Activated naive CD4-positive, alpha-beta T cell treated with anti-CD3 and anti-CD28 coated beads for 36 hours (primary cell): ENCODE results near the gene RTN4R. TPM values are rescaled to one million over a fixed set of nuclear protein-coding genes. Genes with fewer than 3 reads are reported as not detected.

Experiments
- CTCF ChIA-PET: fragments of 350-600 bp; sonication (Branson Sonifier 250); formaldehyde crosslinking; loops from one replicate; lab custom pipeline; 2021; ENCODE audit warnings: antibody characterized with exemption; lab: Charles Lee
- DNase-seq: peaks from one replicate; pipeline ENCODE4 v3.0.0-alpha.2; 2020
- H3K27ac Mint-ChIP-seq: one replicate; pipeline ENCODE4 v1.8.0; 2021; ENCODE audit warnings: mild to moderate bottlenecking, mixed read lengths
- H3K27me3 Mint-ChIP-seq: one replicate; pipeline ENCODE4 v1.8.0; 2021; ENCODE audit warnings: low read depth, mixed read lengths
- H3K36me3 Mint-ChIP-seq: one replicate; pipeline ENCODE4 v1.8.0; 2021; ENCODE audit warnings: low read depth, mixed read lengths
- H3K4me1 Mint-ChIP-seq: one replicate; pipeline ENCODE4 v1.8.0; 2021; ENCODE audit warnings: low read depth, mixed read lengths
- H3K4me3 Mint-ChIP-seq: one replicate; pipeline ENCODE4 v1.8.0; 2021; ENCODE audit warnings: mild to moderate bottlenecking, moderate library complexity, mixed read lengths
- H3K9me3 Mint-ChIP-seq: one replicate; pipeline ENCODE4 v1.8.0; 2021; ENCODE audit warnings: mixed read lengths
- intact Hi-C: fragments of 100-400 bp; cut with micrococcal nuclease; formaldehyde crosslinking; loops from one replicate; pipeline ENCODE4 v1.15.1; 2023
- total RNA-seq, 2 experiments: library from RNA; stranded (reverse); gene quantifications; one replicate each; pipeline ENCODE4 v1.2.3, GENCODE V29; 2021

RTN4R gene
- total RNA-seq, 2 experiments from 2014 or later, result 2.1 to 2.5 TPM

GRCh38 chr22:20243537-20244249 lies 24.4 kb downstream of the RTN4R start:
- intact Hi-C loops, result no loop called here
- CTCF ChIA-PET, result no interaction called here
- H3K27ac Mint-ChIP-seq, result peak overlapping the region; percentile 79
- DNase-seq, result peak; percentile 83
- H3K4me1 Mint-ChIP-seq, result peaks cover 36% of the 10 kb centered on the region
- H3K4me3 Mint-ChIP-seq, result peak overlapping the region; percentile 57
- no peaks in the 10 kb centered on the region for H3K36me3 Mint-ChIP-seq
- no peaks in the 10 kb centered on the region for H3K9me3 Mint-ChIP-seq
- no peaks in the 10 kb centered on the region for H3K27me3 Mint-ChIP-seq

- Mint-ChIP-seq H3K4me3 (peak overlapping the region; percentile 57), H3K4me1 (peaks cover 37% of the 10 kb centered on the region)
Observed at GRCh38 chr22:20243176-20243536, 25.0 kb downstream of the RTN4R start.

GRCh38 chr22:20242393-20243175 lies 25.5 kb downstream of the RTN4R start:
- Mint-ChIP-seq H3K27ac (no peak overlapping the region), H3K9me3 (no peaks in the 10 kb centered on the region), H3K4me3 (peak overlapping the region; percentile 57), H3K36me3 (no peaks in the 10 kb centered on the region), H3K27me3 (no peaks in the 10 kb centered on the region), H3K4me1 (peaks cover 37% of the 10 kb centered on the region)
- intact Hi-C loops, result no loop called here
- CTCF ChIA-PET, result no interaction called here
- peak; percentile 23 for DNase-seq

More at GRCh38 chr22:20243176-20243536, 25.0 kb downstream of the RTN4R start:
- no peak for DNase-seq
- H3K9me3 Mint-ChIP-seq, result no peaks in the 10 kb centered on the region
- no peaks in the 10 kb centered on the region for H3K36me3 Mint-ChIP-seq
- H3K27ac Mint-ChIP-seq, result peak overlapping the region; percentile 79
- H3K27me3 Mint-ChIP-seq, result no peaks in the 10 kb centered on the region
- intact Hi-C loops, result no loop called here
- CTCF ChIA-PET, result no interaction called here

GRCh38 chr22:20241579-20242392 lies 26.3 kb downstream of the RTN4R start:
- no peaks in the 10 kb centered on the region for H3K36me3 Mint-ChIP-seq
- CTCF ChIA-PET, result no interaction called here
- H3K4me3 Mint-ChIP-seq, result peak overlapping the region; percentile 47
- H3K4me1 Mint-ChIP-seq, result peaks cover 39% of the 10 kb centered on the region
- no peaks in the 10 kb centered on the region for H3K9me3 Mint-ChIP-seq
- H3K27ac Mint-ChIP-seq, result no peak overlapping the region
- intact Hi-C loops, result no loop called here
- DNase-seq, result no peak
- H3K27me3 Mint-ChIP-seq, result no peaks in the 10 kb centered on the region

- Mint-ChIP-seq H3K27me3 (no peaks in the 10 kb centered on the region), H3K9me3 (no peaks in the 10 kb centered on the region), H3K4me1 (peaks cover 40% of the 10 kb centered on the region), H3K27ac (no peak overlapping the region), H3K4me3 (no peak overlapping the region), H3K36me3 (no peaks in the 10 kb centered on the region)
- CTCF ChIA-PET, result no interaction called here
- no peak for DNase-seq
- intact Hi-C loops, result no loop called here
Observed at GRCh38 chr22:20240900-20241299, 27.2 kb downstream of the RTN4R start.

- Mint-ChIP-seq H3K4me1 (peaks cover 35% of the 10 kb centered on the region), H3K9me3 (no peaks in the 10 kb centered on the region), H3K4me3 (no peak overlapping the region), H3K27me3 (no peaks in the 10 kb centered on the region), H3K27ac (no peak overlapping the region), H3K36me3 (no peaks in the 10 kb centered on the region)
- intact Hi-C loops, result no loop called here
- CTCF ChIA-PET, result interaction anchor here (1.0 kb wide), 1 partner anchor 83 kb away, joined by 3 read pairs; no protein-coding TSS in a partner anchor
- no peak for DNase-seq
Observed at GRCh38 chr22:20240447-20240764, 27.7 kb downstream of the RTN4R start.

GRCh38 chr22:20239676-20240446 lies 28.3 kb downstream of the RTN4R start:
- H3K9me3 Mint-ChIP-seq, result no peaks in the 10 kb centered on the region
- H3K36me3 Mint-ChIP-seq, result no peaks in the 10 kb centered on the region
- DNase-seq, result no peak
- intact Hi-C loops, result loop anchor here (2.0 kb wide), 1 partner anchor 33 kb away; no protein-coding TSS in a partner anchor
- no peak overlapping the region for H3K27ac Mint-ChIP-seq
- CTCF ChIA-PET, result interaction anchor here (0.9 to 1.0 kb wide), 2 partner anchors 44 to 83 kb away, joined by 3 read pairs; no protein-coding TSS in a partner anchor
- H3K4me3 Mint-ChIP-seq, result no peak overlapping the region
- no peaks in the 10 kb centered on the region for H3K27me3 Mint-ChIP-seq
- peaks cover 30% of the 10 kb centered on the region for H3K4me1 Mint-ChIP-seq

- intact Hi-C loops, result loop anchor here (1.0 to 2.0 kb wide), 3 partner anchors 32 to 269 kb away; no protein-coding TSS in a partner anchor
- Mint-ChIP-seq H3K27me3 (no peaks in the 10 kb centered on the region), H3K27ac (no peak overlapping the region), H3K4me3 (no peak overlapping the region), H3K9me3 (no peaks in the 10 kb centered on the region), H3K4me1 (peaks cover 24% of the 10 kb centered on the region), H3K36me3 (no peaks in the 10 kb centered on the region)
- no peak for DNase-seq
- CTCF ChIA-PET, result interaction anchor here (0.6 to 2.0 kb wide), 6 partner anchors 19 to 281 kb away, joined by 3 to 13 read pairs (median 4); no protein-coding TSS in a partner anchor
Observed at GRCh38 chr22:20238901-20239675, 29.0 kb downstream of the RTN4R start.

- Mint-ChIP-seq H3K27me3 (no peaks in the 10 kb centered on the region), H3K36me3 (no peaks in the 10 kb centered on the region), H3K4me3 (no peak overlapping the region), H3K27ac (peak overlapping the region; percentile 36), H3K9me3 (no peaks in the 10 kb centered on the region), H3K4me1 (peaks cover 18% of the 10 kb centered on the region)
- CTCF ChIA-PET, result interaction anchor here (0.6 to 2.0 kb wide), 6 partner anchors 20 to 280 kb away, joined by 3 to 13 read pairs (median 4); no protein-coding TSS in a partner anchor
- intact Hi-C loops, result loop anchor here (1.0 to 2.0 kb wide), 3 partner anchors 32 to 268 kb away; no protein-coding TSS in a partner anchor
- peak; percentile 81 for DNase-seq
Observed at GRCh38 chr22:20238536-20238900, 29.6 kb downstream of the RTN4R start.

- H3K27me3 Mint-ChIP-seq, result no peaks in the 10 kb centered on the region
- CTCF ChIA-PET, result interaction anchor here (1.4 to 2.0 kb wide), 2 partner anchors 33 to 81 kb away, joined by 5 to 13 read pairs; no protein-coding TSS in a partner anchor
- peak overlapping the region; percentile 36 for H3K27ac Mint-ChIP-seq
- H3K4me3 Mint-ChIP-seq, result no peak overlapping the region
- intact Hi-C loops, result loop anchor here (1.0 to 2.0 kb wide), 3 partner anchors 31 to 267 kb away; no protein-coding TSS in a partner anchor
- no peaks in the 10 kb centered on the region for H3K9me3 Mint-ChIP-seq
- H3K36me3 Mint-ChIP-seq, result no peaks in the 10 kb centered on the region
- peaks cover 11% of the 10 kb centered on the region for H3K4me1 Mint-ChIP-seq
- DNase-seq, result peak; percentile 31
Observed at GRCh38 chr22:20237480-20238440, 30.4 kb downstream of the RTN4R start.
